HL-60 (cell line): ENCODE results near the gene MYH10.

ENCODE experiments used
- DNase-seq, 2 experiments: peaks; one replicate each; pipeline ENCODE4 v3.0.0-alpha.2; 2010 to 2020; ENCODE audit warnings: low read depth in 1 of 2, low spot score in 1 of 2
- H3K27ac ChIP-seq: fragments of 250-450 bp; sonication (Bioruptor Pico); replicated peaks from 2 replicates; pipeline ENCODE4 v1.5.1; 2020; ENCODE audit warnings: mild to moderate bottlenecking, moderate library complexity
- H3K27me3 ChIP-seq: fragments of 250-450 bp; sonication (Bioruptor Pico); 2 replicates; pipeline ENCODE4 v1.5.1; 2021; ENCODE audit warnings: mild to moderate bottlenecking, moderate library complexity; ENCODE audit not compliant: insufficient read depth, poor library complexity, severe bottlenecking
- H3K4me3 ChIP-seq: replicated peaks from 2 replicates; pipeline ENCODE4 v1.5.1; 2011; ENCODE audit warnings: mild to moderate bottlenecking, control low read depth, low read length; ENCODE audit not compliant: insufficient read depth
- GABPA ChIP-seq: IDR thresholded peaks from 2 replicates; pipeline ENCODE4 v1.6.1; 2012; ENCODE audit warnings: low read depth
- POLR2AphosphoS5 ChIP-seq: IDR thresholded peaks from 2 replicates; pipeline ENCODE4 v1.6.1; 2012; ENCODE audit warnings: low read depth
- SPI1 ChIP-seq: IDR thresholded peaks from 2 replicates; pipeline ENCODE4 v1.6.1; 2012; ENCODE audit warnings: low read depth, mild to moderate bottlenecking, borderline replicate concordance
- TF ChIP-seq, protein P1 (sequence below): IDR thresholded peaks from 2 replicates; pipeline ENCODE4 v1.6.1; 2012; ENCODE audit warnings: low read depth; ENCODE audit not compliant: insufficient replicate concordance
- TF ChIP-seq, protein P2 (sequence below): IDR thresholded peaks from one replicate; pipeline ENCODE4 v1.5.1; 2011; ENCODE audit warnings: low read length, control low read depth, inconsistent platforms; ENCODE audit not compliant: insufficient read depth

The MYH10 gene

DNA sequence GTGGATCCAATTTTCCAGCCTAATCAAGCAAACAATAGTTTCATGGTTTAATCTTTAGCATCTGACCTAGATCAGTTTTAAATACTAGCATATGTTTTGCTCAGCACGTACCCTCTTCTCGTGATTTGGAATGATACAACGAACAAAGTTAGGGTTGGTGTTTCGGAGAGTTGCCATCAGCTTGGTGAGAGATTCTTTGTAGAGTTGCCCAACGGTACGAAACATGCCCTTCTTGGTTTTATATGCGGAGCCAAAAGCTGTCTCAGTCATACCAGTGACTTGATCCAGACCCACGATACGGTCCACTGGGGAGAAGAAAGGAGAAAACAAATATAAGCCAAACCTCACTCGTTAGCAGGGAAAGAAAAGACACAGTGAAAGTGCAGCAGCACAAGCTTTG lies 109.5 kb downstream of the MYH10 start:
- DNase-seq, result no peak
- TF ChIP-seq GABPA, result no peak
- no peak for TF ChIP-seq POLR2AphosphoS5
- TF ChIP-seq, protein P1, sequence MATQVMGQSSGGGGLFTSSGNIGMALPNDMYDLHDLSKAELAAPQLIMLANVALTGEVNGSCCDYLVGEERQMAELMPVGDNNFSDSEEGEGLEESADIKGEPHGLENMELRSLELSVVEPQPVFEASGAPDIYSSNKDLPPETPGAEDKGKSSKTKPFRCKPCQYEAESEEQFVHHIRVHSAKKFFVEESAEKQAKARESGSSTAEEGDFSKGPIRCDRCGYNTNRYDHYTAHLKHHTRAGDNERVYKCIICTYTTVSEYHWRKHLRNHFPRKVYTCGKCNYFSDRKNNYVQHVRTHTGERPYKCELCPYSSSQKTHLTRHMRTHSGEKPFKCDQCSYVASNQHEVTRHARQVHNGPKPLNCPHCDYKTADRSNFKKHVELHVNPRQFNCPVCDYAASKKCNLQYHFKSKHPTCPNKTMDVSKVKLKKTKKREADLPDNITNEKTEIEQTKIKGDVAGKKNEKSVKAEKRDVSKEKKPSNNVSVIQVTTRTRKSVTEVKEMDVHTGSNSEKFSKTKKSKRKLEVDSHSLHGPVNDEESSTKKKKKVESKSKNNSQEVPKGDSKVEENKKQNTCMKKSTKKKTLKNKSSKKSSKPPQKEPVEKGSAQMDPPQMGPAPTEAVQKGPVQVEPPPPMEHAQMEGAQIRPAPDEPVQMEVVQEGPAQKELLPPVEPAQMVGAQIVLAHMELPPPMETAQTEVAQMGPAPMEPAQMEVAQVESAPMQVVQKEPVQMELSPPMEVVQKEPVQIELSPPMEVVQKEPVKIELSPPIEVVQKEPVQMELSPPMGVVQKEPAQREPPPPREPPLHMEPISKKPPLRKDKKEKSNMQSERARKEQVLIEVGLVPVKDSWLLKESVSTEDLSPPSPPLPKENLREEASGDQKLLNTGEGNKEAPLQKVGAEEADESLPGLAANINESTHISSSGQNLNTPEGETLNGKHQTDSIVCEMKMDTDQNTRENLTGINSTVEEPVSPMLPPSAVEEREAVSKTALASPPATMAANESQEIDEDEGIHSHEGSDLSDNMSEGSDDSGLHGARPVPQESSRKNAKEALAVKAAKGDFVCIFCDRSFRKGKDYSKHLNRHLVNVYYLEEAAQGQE, result no peak
- TF ChIP-seq, protein P2, sequence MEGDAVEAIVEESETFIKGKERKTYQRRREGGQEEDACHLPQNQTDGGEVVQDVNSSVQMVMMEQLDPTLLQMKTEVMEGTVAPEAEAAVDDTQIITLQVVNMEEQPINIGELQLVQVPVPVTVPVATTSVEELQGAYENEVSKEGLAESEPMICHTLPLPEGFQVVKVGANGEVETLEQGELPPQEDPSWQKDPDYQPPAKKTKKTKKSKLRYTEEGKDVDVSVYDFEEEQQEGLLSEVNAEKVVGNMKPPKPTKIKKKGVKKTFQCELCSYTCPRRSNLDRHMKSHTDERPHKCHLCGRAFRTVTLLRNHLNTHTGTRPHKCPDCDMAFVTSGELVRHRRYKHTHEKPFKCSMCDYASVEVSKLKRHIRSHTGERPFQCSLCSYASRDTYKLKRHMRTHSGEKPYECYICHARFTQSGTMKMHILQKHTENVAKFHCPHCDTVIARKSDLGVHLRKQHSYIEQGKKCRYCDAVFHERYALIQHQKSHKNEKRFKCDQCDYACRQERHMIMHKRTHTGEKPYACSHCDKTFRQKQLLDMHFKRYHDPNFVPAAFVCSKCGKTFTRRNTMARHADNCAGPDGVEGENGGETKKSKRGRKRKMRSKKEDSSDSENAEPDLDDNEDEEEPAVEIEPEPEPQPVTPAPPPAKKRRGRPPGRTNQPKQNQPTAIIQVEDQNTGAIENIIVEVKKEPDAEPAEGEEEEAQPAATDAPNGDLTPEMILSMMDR, result no peak
- no peak for TF ChIP-seq SPI1
- Histone ChIP-seq H3K27me3 (no peaks in the 10 kb centered on the region), H3K27ac (no peak overlapping the region), H3K4me3 (no peak overlapping the region)

DNA sequence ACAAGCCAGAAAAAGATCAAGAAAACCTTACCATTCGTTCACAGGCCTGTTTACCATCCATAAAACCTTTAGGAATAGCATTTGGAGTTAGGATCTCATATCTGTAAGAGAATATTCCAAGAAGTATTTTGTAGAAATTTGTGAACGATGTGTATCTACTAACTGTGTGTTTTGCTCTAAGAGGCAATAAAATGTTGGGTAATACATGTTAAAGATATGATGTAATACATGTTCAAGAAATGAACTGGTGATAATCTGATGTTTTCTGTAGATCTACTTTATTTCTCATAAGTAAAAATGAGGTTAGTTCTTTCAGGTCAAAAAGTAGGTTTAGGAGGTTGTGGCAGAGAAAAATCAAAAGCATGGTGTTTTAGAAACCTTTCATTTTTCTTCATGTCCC lies 111.7 kb downstream of the MYH10 start:
- TF ChIP-seq, protein P2, result no peak
- TF ChIP-seq POLR2AphosphoS5 (no peak), GABPA (no peak), SPI1 (no peak)
- TF ChIP-seq, protein P1, result no peak
- no peak for DNase-seq
- Histone ChIP-seq H3K27ac (no peak overlapping the region), H3K4me3 (no peak overlapping the region), H3K27me3 (no peaks in the 10 kb centered on the region)

- Histone ChIP-seq H3K27ac (no peak overlapping the region), H3K27me3 (no peaks in the 10 kb centered on the region), H3K4me3 (no peak overlapping the region)
- no peak for DNase-seq
- TF ChIP-seq GABPA, result no peak
- TF ChIP-seq, protein P1, result no peak
- TF ChIP-seq, protein P2, result no peak
- no peak for TF ChIP-seq POLR2AphosphoS5
- TF ChIP-seq SPI1, result no peak
These were observed 112.2 kb downstream of the MYH10 start for GRCh38 chr17:8518326-8518725.
